Heart left ventricle (tissue), 13 donors: ENCODE data around the gene UGP2.

Experiments
- POLR2A ChIP-seq, 2 donors: fragments of 450-650 bp; IDR thresholded peaks; one replicate each; pipeline ENCODE4 v1.6.1; 2017; ENCODE audit warnings: antibody characterized with exemption in 2 of 2, mild to moderate bottlenecking in 2 of 2, moderate library complexity in 2 of 2
- TF ChIP-seq, protein P1 (sequence below), 12 donors: fragments of 200-600 bp; sonication (generic) in 4 of 12; IDR thresholded peaks; one replicate each; pipeline versions ENCODE4 v1.5.0 to v1.8.0; 2018 to 2022; ENCODE audit warnings: antibody characterized with exemption in 12 of 12, mild to moderate bottlenecking in 5 of 12
- donor health status: ischemic (EF 13 %, LVEDD 7.1; RV severe dilation, severe dysfunction).
- donor health status: DM: no; HTN: yes; CAD: no.
- donor health status: DM: no; HTN: no; CAD: no.
- donor health status: ischemic (EF 25% LVEDD 6.9; RV normal size, moderate dysfunction).
- donor health status: ischemic (EF 25% LVEDD 5.7; RV mildly dilated, moderate dysfunction).
- donor health status: ischemic (EF 35%, LVEDD 5.7; RV mildly dilated, moderate dysfunction).
- donor health status: nonischemic (EF 11% LVEDD 7.7; RV severe dilation, severe dysfunction).
- donor health status: DM: yes; HTN: yes; CAD: no.
- donor health status: PGD.
- donor health status: ischemic (EF 29% LVEDD 5.4; RV normal size, mild dysfunction).
- donor health status: nonischemic (EF 23%, LVEDD 6.1; RV moderate dilation, normal function).

DNA sequence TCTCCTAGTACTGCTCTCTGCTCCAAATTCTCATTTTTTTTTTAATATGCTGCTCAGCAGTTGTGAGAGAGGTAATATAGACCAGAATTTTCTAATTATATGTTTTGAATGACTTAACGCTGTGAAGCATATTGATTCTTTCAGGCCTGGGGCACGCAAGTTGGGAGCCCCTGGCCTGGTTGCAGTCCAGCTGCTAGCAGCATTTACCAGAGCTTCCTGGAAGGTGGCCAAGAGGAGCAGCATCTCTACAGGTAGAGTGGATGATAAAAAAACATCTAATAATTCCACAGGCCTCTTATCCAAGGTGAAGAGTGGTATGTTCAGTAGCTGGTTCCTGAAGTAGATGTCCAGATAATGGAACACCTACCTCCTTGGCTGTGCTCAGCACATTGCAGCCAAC lies 7.3 kb upstream of the UGP2 start:
- TF ChIP-seq, protein P1, sequence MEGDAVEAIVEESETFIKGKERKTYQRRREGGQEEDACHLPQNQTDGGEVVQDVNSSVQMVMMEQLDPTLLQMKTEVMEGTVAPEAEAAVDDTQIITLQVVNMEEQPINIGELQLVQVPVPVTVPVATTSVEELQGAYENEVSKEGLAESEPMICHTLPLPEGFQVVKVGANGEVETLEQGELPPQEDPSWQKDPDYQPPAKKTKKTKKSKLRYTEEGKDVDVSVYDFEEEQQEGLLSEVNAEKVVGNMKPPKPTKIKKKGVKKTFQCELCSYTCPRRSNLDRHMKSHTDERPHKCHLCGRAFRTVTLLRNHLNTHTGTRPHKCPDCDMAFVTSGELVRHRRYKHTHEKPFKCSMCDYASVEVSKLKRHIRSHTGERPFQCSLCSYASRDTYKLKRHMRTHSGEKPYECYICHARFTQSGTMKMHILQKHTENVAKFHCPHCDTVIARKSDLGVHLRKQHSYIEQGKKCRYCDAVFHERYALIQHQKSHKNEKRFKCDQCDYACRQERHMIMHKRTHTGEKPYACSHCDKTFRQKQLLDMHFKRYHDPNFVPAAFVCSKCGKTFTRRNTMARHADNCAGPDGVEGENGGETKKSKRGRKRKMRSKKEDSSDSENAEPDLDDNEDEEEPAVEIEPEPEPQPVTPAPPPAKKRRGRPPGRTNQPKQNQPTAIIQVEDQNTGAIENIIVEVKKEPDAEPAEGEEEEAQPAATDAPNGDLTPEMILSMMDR (IDR thresholded peaks at IDR 0.05) = no peak
- TF ChIP-seq POLR2A (IDR thresholded peaks at IDR 0.05) = no peak
